Measurements from ENCODE around the gene NTN1. TPM values are rescaled to one million over a fixed set of nuclear protein-coding genes. Genes with fewer than 3 reads are reported as not detected.

The NTN1 gene
- total and polyA plus RNA-seq, 12 donors, result 3.0 to 38.7 (median 15.8) TPM

DNA sequence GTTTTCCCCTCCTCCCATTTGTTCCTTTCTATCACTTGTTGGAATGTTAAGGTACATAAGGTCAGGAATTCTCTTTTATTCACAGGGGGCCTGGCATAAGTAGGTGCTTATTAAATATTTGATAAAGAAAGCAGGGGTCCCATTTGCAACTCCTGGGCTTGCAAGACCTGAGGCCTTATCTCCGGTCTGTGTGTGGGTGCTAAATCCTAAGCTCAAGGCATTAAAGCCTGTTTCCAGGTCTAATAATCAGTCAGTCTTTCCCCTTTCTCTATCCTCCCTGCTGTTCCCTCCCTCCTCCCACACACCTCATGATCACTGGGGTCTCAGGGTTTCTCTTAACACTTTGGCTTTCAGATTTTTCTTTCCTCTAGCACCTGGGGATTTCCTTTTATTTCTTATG lies 17.1 kb downstream of the NTN1 start:
- intact Hi-C loops (cut with DNase I), result no loop called here
- DNase-seq (no peak), ATAC-seq (no peak)
- no peaks in the 10 kb centered on the region for H3K4me1 ChIP-seq
- H3K36me3 ChIP-seq, result no peaks in the 10 kb centered on the region
- TF ChIP-seq CTCF (IDR thresholded peaks at IDR 0.05), result no peak
- peaks cover 0 to 34% (median 5%) of the 10 kb centered on the region in 11 donors for H3K9me3 ChIP-seq
- H3K4me3 ChIP-seq, result no peak overlapping the region
- no peaks in the 10 kb centered on the region for H3K27me3 ChIP-seq
- WGBS, 2 donors, result 56 to 62% methylated on average over 1 of the region's 1 CpG
- H3K27ac ChIP-seq, result no peak overlapping the region

GRCh38 chr17:9044772-9045463 lies 23.6 kb downstream of the NTN1 start:
- TF ChIP-seq CTCF (IDR thresholded peaks at IDR 0.05), result no peak
- no peak overlapping the region for H3K4me3 ChIP-seq
- DNase-seq (no peak), ATAC-seq (no peak)
- no peaks in the 10 kb centered on the region for H3K27me3 ChIP-seq
- no peaks in the 10 kb centered on the region for H3K36me3 ChIP-seq
- peaks cover 0 to 29% (median 5%) of the 10 kb centered on the region in 11 donors for H3K9me3 ChIP-seq
- 70 to 77% methylated on average over 11 of the region's 11 CpGs for WGBS, 2 donors
- no peak overlapping the region for H3K27ac ChIP-seq
- no peaks in the 10 kb centered on the region for H3K4me1 ChIP-seq
- intact Hi-C loops (cut with DNase I), result no loop called here

GRCh38 chr17:9050801-9051401 lies 29.6 kb downstream of the NTN1 start:
- 54 to 66% methylated on average over 8 of the region's 8 CpGs for WGBS, 2 donors
- Histone ChIP-seq H3K27ac (no peak overlapping the region), H3K27me3 (no peaks in the 10 kb centered on the region), H3K9me3 (peaks cover 0 to 28% (median 3%) of the 10 kb centered on the region in 11 donors), H3K4me3 (no peak overlapping the region), H3K4me1 (no peaks in the 10 kb centered on the region), H3K36me3 (no peaks in the 10 kb centered on the region)
- intact Hi-C loops (cut with DNase I), result no loop called here
- ATAC-seq, result no peak
- no peak for TF ChIP-seq CTCF (IDR thresholded peaks at IDR 0.05)
- DNase-seq, result no peak

- H3K36me3 ChIP-seq, result no peaks in the 10 kb centered on the region
- H3K4me1 ChIP-seq, result no peaks in the 10 kb centered on the region
- intact Hi-C loops (cut with DNase I), result no loop called here
- ATAC-seq (no peak), DNase-seq (no peak)
- H3K27me3 ChIP-seq, result no peaks in the 10 kb centered on the region
- WGBS, 2 donors, result 84 to 92% methylated on average over 4 of the region's 4 CpGs
- TF ChIP-seq CTCF (IDR thresholded peaks at IDR 0.05), result no peak
- peaks cover 0 to 24% (median 3%) of the 10 kb centered on the region in 11 donors for H3K9me3 ChIP-seq
- no peak overlapping the region for H3K27ac ChIP-seq
- H3K4me3 ChIP-seq, result no peak overlapping the region
Measured at GRCh38 chr17:9051561-9051960, 30.3 kb downstream of the NTN1 start.

Measured in heart right ventricle (tissue), 16 donors.